Hepatocyte (in vitro differentiated cells): Measurements from ENCODE around the gene KCNK17.

Source experiments
- CTCF ChIP-seq: fragments of 200-600 bp; sonication (generic); IDR thresholded peaks from 2 replicates; pipeline ENCODE4 v1.5.1; 2016; ENCODE audit warnings: antibody characterized with exemption, mild to moderate bottlenecking; ENCODE audit not compliant: poor library complexity
- EZH2 ChIP-seq: fragments of 200-600 bp; sonication (generic); IDR thresholded peaks from 2 replicates; pipeline ENCODE4 v1.6.1; 2016; ENCODE audit warnings: antibody characterized with exemption, mild to moderate bottlenecking, borderline replicate concordance
- EZH2phosphoT487 ChIP-seq: fragments of 200-600 bp; sonication (generic); IDR thresholded peaks from one replicate; pipeline ENCODE4 v1.6.1; 2018; ENCODE audit warnings: antibody characterized with exemption, mild to moderate bottlenecking, low read depth, moderate library complexity; ENCODE audit not compliant: unreplicated experiment, severe bottlenecking

GRCh38 chr6:39261751-39262150 is 52.5 kb downstream of the KCNK17 start:
- TF ChIP-seq CTCF (no peak), EZH2 (no peak), EZH2phosphoT487 (no peak)
